K562 (cell line): ENCODE results near the gene LY6G6C. TPM values are rescaled to one million over a fixed set of nuclear protein-coding genes. Genes with fewer than 3 reads are reported as not detected.

Experiments
- AFF1 ChIP-seq, 2 experiments: fragments of 450-650 bp; IDR thresholded peaks; 2 replicates each; pipeline ENCODE4 v1.6.1; 2018; ENCODE audit warnings: mild to moderate bottlenecking in 2 of 2, low read depth in 1 of 2; ENCODE audit not compliant: partially characterized antibody in 2 of 2
- ZNF407 ChIP-seq: fragments of 450-650 bp; IDR thresholded peaks from 2 replicates; pipeline ENCODE4 v1.6.1; 2016; ENCODE audit warnings: low read depth
- polyA plus RNA-seq, 8 experiments: library from polyadenylated mRNA; depleted of rRNA in 4 of 8; stranded (reverse) in 5 of 8; unstranded in 3 of 8; fragments of >200 nt; fragmentation: Nextera tagmentation in 2 of 8; fragmentation: Illumina TruSeq in 1 of 8; extraction: Ambion mirVana in 2 of 8; extraction: Trizol in 1 of 8; gene quantifications; 2 replicates each; pipeline versions ENCODE4 v1.2.1 to v1.2.3, GENCODE V29; 2011 to 2014; ENCODE audit warnings: inconsistent platforms in 1 of 8, missing spikeins in 1 of 8
- total RNA-seq, 7 experiments: library from RNA; depleted of rRNA in 6 of 7; stranded (reverse); fragments of >200 nt in 6 of 7; fragmentation: Illumina TruSeq in 2 of 7; extraction: Trizol in 2 of 7; gene quantifications; 2 replicates each; pipeline versions ENCODE4 v1.2.1 to v1.2.3, GENCODE V29; 2011 to 2021; ENCODE audit warnings: low replicate concordance in 1 of 7

LY6G6C gene
- total and polyA plus RNA-seq, 9 of the 15 experiments (the other 6 are each of a cell fraction or from before 2014, with no cell fraction given), result 0.06 to 0.20 TPM; not detected in 7

GRCh38 chr6:31737315-31737990 is 15.9 kb upstream of the LY6G6C start (continued):
- TF ChIP-seq ZNF407 (peak; percentile 62; the same call in 1 of the 2 replicates), AFF1 (IDR thresholded peaks at IDR 0.05; ENCODE audit: low read depth in 1 of 2, partially characterized antibody in 2 of 2) (no peak)
